ENCODE measurements around the gene GCH1.
"Not testable (repeated sequence)": the region's sequence is repeated elsewhere in the genome, so short reads cannot be mapped to it uniquely, and the experiment has no call there.

The GCH1 gene

GRCh38 chr14:54902521-54903420 lies at the start of gene GCH1:
TSS of gene GCH1 (minus strand) at chr14:54902826. CDS start at chr14:54902663, 163 bp downstream.
- peak; percentile 38 to 58 (median 52) for DNase-seq (ENCODE audit: low read depth in 3 of 3, low spot score in 1 of 3)

DNA sequence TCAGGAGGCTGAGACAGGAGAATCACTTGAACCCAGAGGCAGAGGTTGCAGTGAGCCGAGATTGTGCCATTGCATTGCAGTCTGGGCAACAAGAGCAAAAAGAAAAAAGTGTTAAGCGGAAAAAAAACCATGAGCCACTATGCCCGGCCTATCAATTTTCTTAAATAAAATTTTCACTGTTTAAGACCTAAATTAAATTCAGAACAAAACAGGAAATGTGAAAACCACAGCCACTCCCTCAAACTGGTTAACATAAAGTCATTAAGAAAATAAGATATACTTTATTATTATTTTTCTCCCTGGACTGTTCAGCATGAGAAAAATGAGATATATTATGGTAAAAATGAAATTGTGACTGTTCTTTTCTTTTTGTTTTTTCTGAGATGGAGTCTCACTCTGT lies 44.6 kb upstream of the GCH1 start:
- no peak for DNase-seq (ENCODE audit: low read depth in 3 of 3, low spot score in 1 of 3)

- DNase-seq (ENCODE audit: low read depth in 3 of 3, low spot score in 1 of 3), result no peak
Observed at GRCh38 chr14:54946500-54946899, 43.9 kb upstream of the GCH1 start.

GRCh38 chr14:54944737-54945391 lies 42.2 kb upstream of the GCH1 start:
- no peak for DNase-seq (ENCODE audit: low read depth in 3 of 3, low spot score in 1 of 3)

GRCh38 chr14:54942913-54943312 lies 40.3 kb upstream of the GCH1 start:
- no peak for DNase-seq (ENCODE audit: low read depth in 3 of 3, low spot score in 1 of 3)

DNA sequence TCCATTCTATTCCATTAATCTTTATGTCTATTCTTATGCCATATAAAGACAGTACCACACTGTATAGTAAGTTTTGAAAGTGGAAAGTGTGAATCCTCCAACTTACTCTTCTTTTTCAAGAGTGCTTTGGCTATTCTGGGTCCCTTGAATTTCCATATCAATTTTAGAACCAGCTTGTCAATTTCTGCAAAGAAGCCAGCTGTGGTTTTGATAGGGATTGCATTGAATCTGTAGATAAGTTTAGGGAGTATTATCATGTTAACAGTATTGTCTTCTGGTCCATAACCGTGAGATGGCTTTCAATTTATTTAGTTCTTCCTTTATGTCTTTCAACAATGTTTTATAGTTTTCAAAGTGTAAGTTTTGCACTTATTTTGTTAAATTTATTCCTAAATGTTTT lies 34.2 kb upstream of the GCH1 start:
- DNase-seq (ENCODE audit: low read depth in 3 of 3, low spot score in 1 of 3), result no peak

DNA sequence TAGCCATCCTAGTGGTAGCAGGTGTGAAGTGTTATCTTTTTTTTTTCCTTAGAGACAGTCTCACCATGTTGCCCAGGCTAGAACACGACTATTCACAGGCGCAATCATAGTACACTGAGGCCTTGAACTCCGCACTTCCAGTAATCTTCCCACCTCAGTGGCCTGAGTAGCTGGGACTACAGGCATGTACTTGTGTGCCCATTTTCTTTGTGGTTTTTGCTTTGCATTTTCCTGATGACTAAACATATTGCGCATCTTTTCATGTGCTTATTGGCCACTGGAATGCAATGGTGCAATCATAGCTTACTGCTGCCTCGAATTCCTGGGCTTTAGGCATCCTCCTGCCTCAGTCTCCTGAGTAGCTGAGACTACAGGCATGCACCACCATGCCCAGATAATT lies 33.3 kb upstream of the GCH1 start:
- DNase-seq (ENCODE audit: low read depth in 3 of 3, low spot score in 1 of 3), result no peak

DNA sequence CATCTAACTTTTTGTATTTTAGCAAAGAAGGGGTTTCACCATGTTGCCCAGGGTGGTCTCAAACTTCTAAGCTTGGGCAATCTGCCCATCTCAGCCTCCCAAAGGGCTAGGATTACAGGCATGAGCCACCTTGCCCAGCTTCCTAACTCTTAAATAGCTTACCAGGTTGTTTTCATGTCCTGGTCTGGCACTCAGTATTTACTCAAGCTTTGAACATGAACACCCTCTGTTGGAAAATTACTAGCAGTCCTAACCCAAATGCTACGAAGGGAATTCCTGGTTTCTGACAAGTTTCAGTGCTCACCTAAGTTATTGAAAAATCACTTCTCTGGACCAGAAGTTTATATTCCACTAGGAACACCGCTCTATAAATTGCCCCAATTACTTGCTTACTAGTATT lies 32.5 kb upstream of the GCH1 start:
- no peak for DNase-seq (ENCODE audit: low read depth in 3 of 3, low spot score in 1 of 3)

DNA sequence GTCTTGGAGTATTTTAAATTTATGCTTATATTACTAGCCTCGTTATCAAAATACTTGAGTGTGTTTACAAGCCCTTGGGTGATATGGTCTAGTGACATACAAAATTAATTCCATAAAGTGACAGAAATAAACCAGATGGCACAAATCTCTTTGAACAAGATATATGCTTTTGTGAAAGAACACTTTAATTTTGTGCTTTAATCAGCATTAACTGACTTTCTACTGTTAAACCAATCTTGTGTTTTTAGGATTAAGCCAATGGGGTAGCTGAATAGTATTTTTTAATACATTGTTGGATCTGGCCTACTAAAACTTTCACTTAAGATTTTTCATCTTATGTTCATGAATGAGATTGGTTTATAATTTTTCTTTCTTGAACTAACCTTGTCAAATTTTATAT lies 30.4 kb upstream of the GCH1 start:
- no peak for DNase-seq (ENCODE audit: low read depth in 3 of 3, low spot score in 1 of 3)

DNA sequence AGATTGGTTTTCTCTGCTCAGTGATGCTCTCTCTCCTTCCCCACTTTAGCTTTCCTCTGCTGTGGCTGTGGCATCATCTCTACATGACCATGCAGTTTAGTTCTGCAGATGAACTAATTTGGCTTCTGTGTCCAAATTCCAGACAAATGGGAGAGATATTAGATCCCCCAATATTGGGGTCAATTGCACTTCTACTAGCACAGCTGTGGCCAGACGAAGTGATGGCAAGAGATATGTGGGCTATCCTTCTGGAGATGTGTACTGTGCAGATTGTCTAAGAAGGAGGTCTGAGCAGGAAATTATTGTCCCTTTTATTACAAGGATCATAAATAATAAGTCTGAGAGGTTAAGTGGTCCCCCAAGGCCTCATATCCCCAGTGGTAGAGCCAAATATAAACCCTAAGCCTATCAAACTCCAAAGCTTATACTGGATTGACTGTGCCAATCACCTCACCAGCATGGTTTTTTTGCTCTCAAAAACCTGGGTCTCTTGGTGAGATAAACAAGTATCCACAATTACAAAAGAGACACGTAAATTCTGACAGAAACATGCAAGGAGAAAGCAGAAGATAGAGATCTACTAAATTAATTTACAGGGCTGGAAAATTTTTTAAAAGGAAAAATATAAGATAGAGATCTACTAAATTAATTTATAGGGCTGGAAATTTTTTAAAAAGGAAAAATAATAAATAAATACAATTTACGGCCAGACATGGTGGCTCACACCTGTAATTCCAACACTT lies 29.1 kb upstream of the GCH1 start:
- DNase-seq (ENCODE audit: low read depth in 3 of 3, low spot score in 1 of 3), result no peak

GRCh38 chr14:54931101-54931500 lies 28.5 kb upstream of the GCH1 start:
- no peak for DNase-seq (ENCODE audit: low read depth in 3 of 3, low spot score in 1 of 3)

DNA sequence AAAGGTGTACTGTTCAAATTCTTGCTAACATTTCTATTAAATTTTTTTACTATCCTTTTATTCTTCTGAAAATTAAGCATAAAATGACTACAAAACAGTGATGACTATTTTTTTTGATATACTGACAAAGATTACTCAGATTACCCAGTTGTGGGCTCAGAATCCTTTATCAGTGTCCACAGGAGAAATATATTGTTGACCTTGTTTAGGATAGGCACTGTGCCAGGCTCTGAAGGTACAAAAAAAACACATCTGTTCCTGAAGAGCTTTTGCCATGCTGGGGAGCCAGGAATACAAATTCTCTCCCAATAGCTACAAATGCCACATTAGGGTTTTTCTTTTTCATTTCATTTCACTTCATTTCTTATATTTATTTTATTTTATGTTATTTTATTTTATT lies 26.9 kb upstream of the GCH1 start:
- no peak for DNase-seq (ENCODE audit: low read depth in 3 of 3, low spot score in 1 of 3)

- DNase-seq (ENCODE audit: low read depth in 3 of 3, low spot score in 1 of 3), result no peak
Observed at GRCh38 chr14:54928216-54928615, 25.6 kb upstream of the GCH1 start.

GRCh38 chr14:54927551-54927950 lies 24.9 kb upstream of the GCH1 start:
- no peak for DNase-seq (ENCODE audit: low read depth in 3 of 3, low spot score in 1 of 3)

DNA sequence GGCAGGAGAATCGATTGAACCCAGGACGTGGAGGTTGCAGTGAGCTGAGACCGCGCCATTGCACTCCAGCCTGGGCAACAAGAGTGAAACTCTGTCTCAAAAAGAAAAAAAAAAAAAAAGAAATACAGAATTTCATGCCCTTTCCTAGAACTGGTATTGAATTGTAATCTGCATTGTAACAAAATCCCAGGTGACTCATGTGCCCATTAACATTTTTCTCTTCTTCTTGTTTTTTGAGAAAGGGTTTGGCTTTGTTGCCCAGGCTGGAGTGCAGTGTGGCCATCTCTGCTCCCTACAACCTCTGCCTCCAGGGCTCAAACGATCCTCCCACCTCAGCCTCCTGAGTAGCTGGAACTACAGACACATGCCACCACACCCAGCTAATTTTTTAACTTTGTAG lies 23.9 kb upstream of the GCH1 start:
- not testable (repeated sequence) for DNase-seq (ENCODE audit: low read depth in 3 of 3, low spot score in 1 of 3)

- DNase-seq (ENCODE audit: low read depth in 3 of 3, low spot score in 1 of 3), result no peak
Observed at GRCh38 chr14:54922598-54922997, 20.0 kb upstream of the GCH1 start.

- DNase-seq (ENCODE audit: low read depth in 3 of 3, low spot score in 1 of 3), result no peak
Observed at GRCh38 chr14:54920052-54920451, 17.4 kb upstream of the GCH1 start.

DNA sequence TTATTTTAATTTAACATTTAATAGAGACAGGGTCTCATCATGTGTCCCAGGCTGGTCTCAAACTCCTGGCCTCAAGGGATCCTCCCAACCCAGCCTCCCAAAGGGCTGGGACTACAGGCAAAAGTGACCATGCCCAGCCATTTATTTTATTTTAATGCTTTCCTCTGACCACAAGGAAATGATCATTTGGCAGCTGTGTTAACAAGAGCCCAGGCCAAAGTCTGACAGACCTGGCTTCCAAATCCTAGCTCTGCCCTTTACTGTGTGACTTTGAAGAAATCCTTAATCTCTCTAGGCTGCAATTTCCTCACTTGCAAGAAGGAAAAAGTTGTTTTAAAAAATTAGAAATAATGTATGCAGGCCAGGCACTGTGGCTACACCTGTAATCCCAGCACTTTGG lies 16.7 kb upstream of the GCH1 start:
- DNase-seq (ENCODE audit: low read depth in 3 of 3, low spot score in 1 of 3), result no peak

- DNase-seq (ENCODE audit: low read depth in 3 of 3, low spot score in 1 of 3), result no peak
Observed at GRCh38 chr14:54918427-54918826, 15.8 kb upstream of the GCH1 start.

DNA sequence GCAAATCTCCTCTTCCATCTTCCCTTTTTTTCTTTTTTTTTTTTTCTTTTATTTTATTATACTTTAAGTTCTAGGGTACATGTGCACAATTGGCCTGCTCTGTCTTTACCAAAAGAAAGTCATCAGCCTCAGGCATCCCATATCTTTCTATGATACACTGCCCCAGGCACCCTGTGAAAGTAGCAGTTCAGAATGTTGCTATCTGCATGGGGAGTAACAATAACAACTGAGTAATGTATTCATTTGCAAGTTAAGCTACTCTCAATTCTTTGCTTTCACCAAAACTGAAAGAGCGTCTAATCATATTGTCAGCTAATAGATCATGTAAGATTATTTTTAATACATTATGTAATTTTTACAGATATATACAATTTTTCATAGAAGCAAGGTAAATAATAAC lies 13.5 kb upstream of the GCH1 start:
- DNase-seq (ENCODE audit: low read depth in 3 of 3, low spot score in 1 of 3), result no peak

DNA sequence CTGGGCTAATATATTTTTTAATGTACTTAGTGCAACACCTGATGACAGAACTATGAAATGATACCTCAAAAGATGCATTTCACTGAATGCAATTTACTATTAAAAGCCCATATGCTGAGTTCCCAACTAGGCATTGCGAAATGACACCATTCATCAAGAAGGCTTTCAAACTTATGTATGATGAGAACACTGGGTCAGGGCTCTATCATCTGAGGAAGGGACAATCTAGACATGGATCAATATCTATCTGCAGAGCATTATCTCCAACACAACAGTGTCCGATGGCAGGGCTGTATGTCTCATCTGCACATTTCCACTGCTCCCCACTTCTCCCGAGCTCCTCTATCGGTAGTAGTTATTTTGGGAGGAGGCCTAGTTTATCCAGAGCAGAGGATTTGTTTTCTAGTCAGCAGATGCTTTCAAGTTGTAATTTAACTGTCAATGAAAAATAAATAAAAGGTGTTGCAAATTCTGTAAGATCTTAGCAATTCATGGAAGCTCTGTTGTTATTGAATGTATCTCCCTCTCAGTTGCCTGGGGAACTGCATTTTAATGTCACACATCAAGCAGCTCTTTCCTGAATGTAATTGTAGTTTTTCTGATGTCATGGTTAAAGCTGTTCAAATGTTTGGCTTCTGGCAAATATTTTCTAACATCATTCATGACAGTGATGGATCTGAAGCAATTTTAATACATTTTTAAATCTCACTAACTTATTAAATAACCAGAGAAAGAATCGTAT lies 7.4 kb upstream of the GCH1 start:
- DNase-seq (ENCODE audit: low read depth in 3 of 3, low spot score in 1 of 3), result no peak

Data from stimulated activated CD4-positive, alpha-beta T cell treated with anti-CD3 and anti-CD28 coated beads, TNF-alpha, amount 100 ng/mL, for 1 hour (primary cell).